Mesenchymal stem cell (in vitro differentiated cells and primary cell): ENCODE results near the gene MNAT1.
A peak's percentile ranks its signal among the peaks of the same experiment; 100 is the strongest.

Experiments used
- DNase-seq: peaks from one replicate; pipeline ENCODE4 v3.0.0-alpha.2; 2013
- H2AFZ ChIP-seq: one replicate; pipeline ENCODE4 v1.6.1; 2013; ENCODE audit warnings: low read depth, mild to moderate bottlenecking, control low read depth, inconsistent platforms, low read length, moderate library complexity
- H2AK5ac ChIP-seq: 2 replicates; pipeline ENCODE4 v1.6.1; 2013; ENCODE audit warnings: low read length, moderate library complexity, mild to moderate bottlenecking, inconsistent platforms; ENCODE audit not compliant: severe bottlenecking
- H2BK120ac ChIP-seq: one replicate; pipeline ENCODE4 v1.6.1; 2013; ENCODE audit warnings: low read depth, mild to moderate bottlenecking, inconsistent platforms, low read length, moderate library complexity
- H2BK12ac ChIP-seq, 2 experiments: one replicate each; pipeline ENCODE4 v1.6.1; 2013; ENCODE audit warnings: inconsistent platforms in 2 of 2, low read length in 2 of 2, mild to moderate bottlenecking in 2 of 2, moderate library complexity in 2 of 2, control low read depth in 1 of 2
- H2BK15ac ChIP-seq: one replicate; pipeline ENCODE4 v1.6.1; 2013; ENCODE audit warnings: mild to moderate bottlenecking, low read depth, inconsistent platforms; ENCODE audit not compliant: poor library complexity, severe bottlenecking
- H2BK5ac ChIP-seq: 2 replicates; pipeline ENCODE4 v1.6.1; 2013; ENCODE audit warnings: low read depth, mild to moderate bottlenecking, low read length, control low read depth, inconsistent platforms; ENCODE audit not compliant: poor library complexity, severe bottlenecking
- H3K14ac ChIP-seq, 2 experiments: one replicate each; pipeline ENCODE4 v1.6.1; 2013; ENCODE audit warnings: inconsistent platforms in 2 of 2, low read length in 2 of 2, control low read depth in 1 of 2, mild to moderate bottlenecking in 1 of 2, moderate library complexity in 1 of 2
- H3K18ac ChIP-seq, 2 experiments: one replicate each; pipeline ENCODE4 v1.6.1; 2013; ENCODE audit warnings: inconsistent platforms in 2 of 2, low read length in 2 of 2, control low read depth in 1 of 2, low read depth in 1 of 2, mild to moderate bottlenecking in 1 of 2
- H3K23ac ChIP-seq, 2 experiments: one replicate each; pipeline ENCODE4 v1.6.1; 2013; ENCODE audit warnings: inconsistent platforms in 2 of 2, low read length in 2 of 2, mild to moderate bottlenecking in 2 of 2, moderate library complexity in 2 of 2, control low read depth in 1 of 2
- H3K27ac ChIP-seq: 2 replicates; pipeline ENCODE4 v1.5.1; 2013; ENCODE audit warnings: mild to moderate bottlenecking, moderate library complexity, low read length, control low read depth, inconsistent platforms; ENCODE audit not compliant: poor library complexity, severe bottlenecking
- H3K27me3 ChIP-seq, 2 experiments: 2 replicates each; pipeline versions ENCODE4 v1.6.1 to v1.7.0; 2013; ENCODE audit warnings: low read length in 2 of 2, mild to moderate bottlenecking in 2 of 2, moderate library complexity in 2 of 2, control low read depth in 1 of 2, inconsistent platforms in 1 of 2; ENCODE audit not compliant: control insufficient read depth in 1 of 2, insufficient read depth in 1 of 2
- H3K36me3 ChIP-seq, 2 experiments: 2 replicates each; pipeline versions ENCODE4 v1.6.1 to v1.7.0; 2013; ENCODE audit warnings: low read length in 2 of 2, control low read depth in 1 of 2, inconsistent platforms in 1 of 2, low read depth in 1 of 2, mild to moderate bottlenecking in 1 of 2; ENCODE audit not compliant: insufficient read depth in 2 of 2, control insufficient read depth in 1 of 2
- H3K4ac ChIP-seq, 2 experiments: one replicate each; pipeline ENCODE4 v1.6.1; 2013; ENCODE audit warnings: inconsistent platforms in 2 of 2, low read length in 2 of 2, mild to moderate bottlenecking in 2 of 2, moderate library complexity in 2 of 2, control low read depth in 1 of 2, low read depth in 1 of 2
- H3K4me1 ChIP-seq: 2 replicates; pipeline ENCODE4 v1.6.1; 2013; ENCODE audit warnings: low read depth, low read length, control low read depth; ENCODE audit not compliant: control insufficient read depth, insufficient read depth
- H3K4me2 ChIP-seq: 2 replicates; pipeline ENCODE4 v1.6.1; 2013; ENCODE audit warnings: low read length, mild to moderate bottlenecking, inconsistent platforms; ENCODE audit not compliant: poor library complexity, severe bottlenecking
- H3K4me3 ChIP-seq, 2 experiments: 2 replicates each; pipeline versions ENCODE4 v1.5.1 to v1.7.0; 2013; ENCODE audit warnings: low read length in 2 of 2, mild to moderate bottlenecking in 2 of 2, control low read depth in 1 of 2, low read depth in 1 of 2; ENCODE audit not compliant: insufficient read depth in 1 of 2
- H3K79me1 ChIP-seq: replicated peaks from 2 replicates; pipeline ENCODE4 v1.6.1; 2013; ENCODE audit warnings: mild to moderate bottlenecking, control low read depth, low read length, inconsistent platforms; ENCODE audit not compliant: poor library complexity, severe bottlenecking
- H3K9ac ChIP-seq: 2 replicates; pipeline ENCODE4 v1.7.0; 2013; ENCODE audit warnings: mild to moderate bottlenecking, low read length, moderate library complexity
- H3K9me3 ChIP-seq: 2 replicates; pipeline ENCODE4 v1.7.0; 2013; ENCODE audit warnings: mild to moderate bottlenecking, low read length; ENCODE audit not compliant: control insufficient read depth
- H4K8ac ChIP-seq: one replicate; pipeline ENCODE4 v1.6.1; 2013; ENCODE audit warnings: inconsistent platforms, mild to moderate bottlenecking, low read length, moderate library complexity
- H4K91ac ChIP-seq: one replicate; pipeline ENCODE4 v1.6.1; 2013; ENCODE audit warnings: mild to moderate bottlenecking, low read length, inconsistent platforms
- WGBS: methylation state at CpG from one replicate; pipeline ENCODE4 v1.1.7; 2013; ENCODE audit warnings: mixed read lengths; 5-methylcytosine and 5-hydroxymethylcytosine counted together

Gene MNAT1

DNA sequence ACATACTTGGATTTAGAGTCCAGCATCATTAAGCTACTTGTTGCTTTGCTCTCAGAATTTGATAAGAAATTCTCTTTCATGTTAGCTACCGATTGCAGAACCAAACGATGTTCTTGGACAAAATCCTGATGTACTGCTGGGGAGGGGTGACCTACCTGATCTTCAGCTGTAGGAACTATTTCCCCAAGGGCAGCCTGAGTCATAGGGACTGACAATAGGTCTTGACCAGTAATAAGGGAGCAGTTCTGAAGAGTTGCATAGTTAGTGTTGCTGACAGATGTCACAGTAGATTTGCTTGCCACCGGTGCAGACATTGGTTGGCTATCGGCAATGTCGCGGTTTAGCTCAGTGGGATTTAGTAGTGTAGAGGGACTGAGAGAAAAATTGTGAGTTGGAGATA is 21.0 kb upstream of the MNAT1 start:
- Histone ChIP-seq H3K27ac (no peak overlapping the region), H3K79me1 (peaks cover 11% of the 10 kb centered on the region), H4K91ac (no peak overlapping the region), H4K8ac (no peak overlapping the region), H3K9ac (no peak overlapping the region), H2AK5ac (no peak overlapping the region), H2BK5ac (no peak overlapping the region), H3K14ac (no peak overlapping the region), H3K9me3 (no peaks in the 10 kb centered on the region), H2BK12ac (no peak overlapping the region), H3K23ac (peak overlapping the region in 1 of 2 experiments; percentile 27), H3K18ac (no peak overlapping the region), H3K4ac (no peak overlapping the region), H3K4me3 (no peak overlapping the region), H3K27me3 (no peaks in the 10 kb centered on the region), H2BK120ac (no peak overlapping the region), H2BK15ac (no peak overlapping the region), H3K4me2 (no peak overlapping the region), H2AFZ (no peak overlapping the region), H3K4me1 (no peaks in the 10 kb centered on the region), H3K36me3 (peaks cover 8 to 21% of the 10 kb centered on the region in 2 experiments)
- no peak for DNase-seq
- 91% methylated on average over 6 of the region's 6 CpGs for WGBS

DNA sequence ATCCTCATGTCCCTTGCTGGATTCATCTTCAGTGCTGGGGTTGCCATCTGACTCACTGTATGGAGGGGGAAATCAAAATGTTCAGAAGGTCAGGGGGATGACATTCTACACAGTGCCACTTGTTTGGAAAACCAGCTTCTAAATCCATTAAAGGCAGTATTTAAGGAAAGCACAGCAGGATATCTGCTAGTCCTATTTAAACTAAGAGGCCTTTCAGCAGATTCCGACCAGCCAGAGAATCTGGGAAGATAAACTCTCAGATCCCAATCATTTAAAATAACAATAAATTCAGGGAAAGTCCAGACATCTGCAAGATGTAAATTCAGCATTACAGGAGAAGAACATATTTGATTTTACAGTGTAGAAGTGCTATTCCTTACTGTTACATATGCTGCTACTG is 14.2 kb upstream of the MNAT1 start:
- Histone ChIP-seq H3K18ac (no peak overlapping the region), H2AFZ (no peak overlapping the region), H3K14ac (no peak overlapping the region), H3K9ac (no peak overlapping the region), H3K4ac (no peak overlapping the region), H2BK5ac (no peak overlapping the region), H3K27ac (no peak overlapping the region), H2BK15ac (no peak overlapping the region), H3K4me3 (no peak overlapping the region), H3K79me1 (peaks cover 12% of the 10 kb centered on the region), H2AK5ac (no peak overlapping the region), H4K91ac (no peak overlapping the region), H2BK12ac (no peak overlapping the region), H3K9me3 (no peaks in the 10 kb centered on the region), H2BK120ac (no peak overlapping the region), H3K23ac (no peak overlapping the region), H4K8ac (no peak overlapping the region), H3K36me3 (peaks cover 9 to 21% of the 10 kb centered on the region in 2 experiments), H3K4me2 (no peak overlapping the region), H3K4me1 (peaks cover 3% of the 10 kb centered on the region), H3K27me3 (no peaks in the 10 kb centered on the region)
- no peak for DNase-seq
- WGBS: 93% methylated on average over 1 of the region's 1 CpG

DNA sequence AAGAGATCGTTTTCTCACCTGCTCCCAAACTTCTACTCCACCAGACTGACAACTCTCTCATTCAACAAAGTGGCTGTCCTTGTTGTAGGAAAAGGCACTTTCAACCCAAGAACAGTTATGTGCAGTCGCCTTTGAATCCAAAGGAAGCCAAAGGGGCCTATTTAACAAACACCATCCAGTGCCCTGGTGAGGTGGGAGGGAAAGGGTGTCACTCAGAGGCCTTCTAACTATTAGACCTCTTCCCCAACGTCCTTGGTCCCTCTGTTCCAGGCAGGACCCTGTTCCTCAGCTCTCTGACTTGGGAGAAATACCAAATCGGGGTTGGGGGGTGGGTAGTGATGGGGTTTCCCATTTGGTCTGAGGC is 13.6 kb upstream of the MNAT1 start:
- Histone ChIP-seq H3K4ac (peak overlapping the region in 1 of 2 experiments; percentile 8), H2BK120ac (no peak overlapping the region), H4K8ac (no peak overlapping the region), H4K91ac (no peak overlapping the region), H2BK12ac (no peak overlapping the region), H3K27ac (peak overlapping the region; percentile 39), H2BK15ac (no peak overlapping the region), H3K18ac (no peak overlapping the region), H2AFZ (peak overlapping the region; percentile 18), H3K23ac (no peak overlapping the region), H3K36me3 (peaks cover 9 to 21% of the 10 kb centered on the region in 2 experiments), H2BK5ac (no peak overlapping the region), H3K9ac (peak overlapping the region; percentile 44), H3K79me1 (peaks cover 12% of the 10 kb centered on the region), H3K27me3 (no peaks in the 10 kb centered on the region), H3K4me1 (peaks cover 3% of the 10 kb centered on the region), H2AK5ac (no peak overlapping the region), H3K9me3 (no peaks in the 10 kb centered on the region), H3K14ac (no peak overlapping the region), H3K4me2 (peak overlapping the region; percentile 96), H3K4me3 (peak overlapping the region; percentile 92)
- WGBS: 54% methylated on average over 3 of the region's 4 CpGs
- no peak for DNase-seq

DNA sequence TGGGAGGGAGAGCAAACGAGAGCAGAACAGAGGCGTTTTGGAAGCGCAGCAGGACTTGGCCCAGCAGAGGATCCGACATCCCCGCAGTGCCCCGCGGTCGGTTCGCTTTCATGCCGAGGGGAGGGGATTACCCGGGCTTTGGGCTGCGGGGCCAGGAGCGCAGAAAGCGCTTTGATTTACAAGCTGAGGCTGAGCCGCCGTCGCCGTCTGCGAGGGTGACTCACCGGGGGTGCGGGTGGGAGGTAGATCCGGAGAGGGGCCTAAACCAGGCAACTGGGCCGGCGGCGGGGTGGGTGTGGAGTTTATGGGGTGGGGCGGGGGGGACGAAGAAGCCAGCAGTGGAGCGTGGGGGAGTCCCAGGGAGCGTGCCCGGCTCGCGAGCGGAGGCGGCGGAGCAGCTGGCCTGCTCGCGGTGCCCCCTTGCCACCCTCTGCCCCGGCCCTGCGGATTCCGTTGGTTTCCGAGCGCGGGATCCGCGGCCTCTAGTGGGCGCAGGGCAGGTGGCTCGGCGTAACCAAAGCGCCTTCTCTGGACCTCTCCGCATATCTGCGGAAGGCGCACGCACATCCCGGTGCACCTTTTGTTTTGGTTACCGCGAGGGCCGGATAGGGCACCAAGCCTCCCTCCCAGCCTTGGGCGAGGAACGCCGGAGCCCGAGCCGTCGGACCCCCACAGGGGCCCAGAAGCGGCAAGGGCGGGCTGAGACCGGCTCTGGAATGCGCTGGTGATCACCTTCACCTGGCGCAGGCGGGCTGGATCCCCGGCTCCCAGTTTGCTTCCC is 13.0 kb upstream of the MNAT1 start:
- Histone ChIP-seq H3K4me2 (peak overlapping the region; percentile 96), H3K14ac (no peak overlapping the region), H3K4me3 (peak overlapping the region; percentile 92), H2BK120ac (no peak overlapping the region), H3K23ac (peak overlapping the region in 1 of 2 experiments; percentile 89), H3K4ac (peak overlapping the region in 1 of 2 experiments; percentile 8), H3K9ac (peak overlapping the region; percentile 95), H2BK12ac (no peak overlapping the region), H3K18ac (no peak overlapping the region), H3K4me1 (peaks cover 3% of the 10 kb centered on the region), H2AFZ (peak overlapping the region; percentile 18), H4K91ac (no peak overlapping the region), H3K36me3 (peaks cover 9 to 21% of the 10 kb centered on the region in 2 experiments), H3K79me1 (peaks cover 9% of the 10 kb centered on the region), H2AK5ac (no peak overlapping the region), H4K8ac (no peak overlapping the region), H3K27me3 (no peaks in the 10 kb centered on the region), H3K9me3 (no peaks in the 10 kb centered on the region), H3K27ac (peak overlapping the region; percentile 60), H2BK5ac (no peak overlapping the region), H2BK15ac (peak overlapping the region; percentile 90)
- peak; percentile 71 for DNase-seq
- WGBS: 2% methylated on average over 49 of the region's 70 CpGs
